ENCODE data around the gene PCDH19. TPM values are rescaled to one million over a fixed set of nuclear protein-coding genes. Genes with fewer than 3 reads are reported as not detected.
"Not testable (repeated sequence)": the region's sequence is repeated elsewhere in the genome, so short reads cannot be mapped to it uniquely, and the experiment has no call there.

The PCDH19 gene
- 0.04 and 0.07 TPM in 2 replicates for total RNA-seq

GRCh38 chrX:100409610-100410590, at the start of gene PCDH19:
TSS of gene PCDH19 (minus strand) at chrX:100410273. CDS start at chrX:100408597, 1,676 bp downstream.
- Histone ChIP-seq H3K27me3 (ENCODE audit: control insufficient read depth, insufficient read depth, low read length) (peaks cover 50% of the 10 kb centered on the region), H3K4me3 (ENCODE audit: low read depth, low read length) (peak within 1 kb of the TSS; percentile 28), H3K36me3 (ENCODE audit: control insufficient read depth, insufficient read depth, low read length) (no peaks in the 10 kb centered on the region)
- DNase-seq (ENCODE audit: low read depth), result peak; percentile 4
- no peak for TF ChIP-seq CTCF (IDR thresholded peaks at IDR 0.05; ENCODE audit: insufficient read depth, low read length, poor library complexity, severe bottlenecking)

GRCh38 chrX:100449696-100450608, 39.9 kb upstream of the PCDH19 start:
- DNase-seq (ENCODE audit: low read depth), result no peak
- Histone ChIP-seq H3K27me3 (ENCODE audit: control insufficient read depth, insufficient read depth, low read length) (no peaks in the 10 kb centered on the region), H3K36me3 (ENCODE audit: control insufficient read depth, insufficient read depth, low read length) (no peaks in the 10 kb centered on the region), H3K4me3 (ENCODE audit: low read depth, low read length) (no peak overlapping the region)
- no peak for TF ChIP-seq CTCF (IDR thresholded peaks at IDR 0.05; ENCODE audit: insufficient read depth, low read length, poor library complexity, severe bottlenecking)

- Histone ChIP-seq H3K27me3 (ENCODE audit: control insufficient read depth, insufficient read depth, low read length) (no peaks in the 10 kb centered on the region), H3K36me3 (ENCODE audit: control insufficient read depth, insufficient read depth, low read length) (no peaks in the 10 kb centered on the region), H3K4me3 (ENCODE audit: low read depth, low read length) (no peak overlapping the region)
- no peak for DNase-seq (ENCODE audit: low read depth)
- peak; percentile 81 for TF ChIP-seq CTCF (IDR thresholded peaks at IDR 0.05; ENCODE audit: insufficient read depth, low read length, poor library complexity, severe bottlenecking)
These were observed 37.8 kb upstream of the PCDH19 start for GRCh38 chrX:100447655-100448397.

GRCh38 chrX:100445593-100445992, 35.5 kb upstream of the PCDH19 start:
- DNase-seq (ENCODE audit: low read depth), result no peak

GRCh38 chrX:100441321-100441720, 31.2 kb upstream of the PCDH19 start:
- not testable (repeated sequence) for H3K36me3 ChIP-seq (ENCODE audit: control insufficient read depth, insufficient read depth, low read length); H3K27me3 ChIP-seq (ENCODE audit: control insufficient read depth, insufficient read depth, low read length); DNase-seq (ENCODE audit: low read depth); H3K4me3 ChIP-seq (ENCODE audit: low read depth, low read length)

More at GRCh38 chrX:100445593-100445992, 35.5 kb upstream of the PCDH19 start:
- Histone ChIP-seq H3K27me3 (ENCODE audit: control insufficient read depth, insufficient read depth, low read length) (no peaks in the 10 kb centered on the region), H3K4me3 (ENCODE audit: low read depth, low read length) (no peak overlapping the region), H3K36me3 (ENCODE audit: control insufficient read depth, insufficient read depth, low read length) (no peaks in the 10 kb centered on the region)
- TF ChIP-seq CTCF (IDR thresholded peaks at IDR 0.05; ENCODE audit: insufficient read depth, low read length, poor library complexity, severe bottlenecking), result no peak
